Activated T-cell treated with anti-CD3 and anti-CD28 coated beads, Interleukin-2, amount 50 U/mL, for 72 hours (primary cell): ENCODE results near the gene IGLL5. TPM values are rescaled to one million over a fixed set of nuclear protein-coding genes. Genes with fewer than 3 reads are reported as not detected.

Source experiments
- ATAC-seq, 2 donors: fragments of 150-1000 bp; cut with Tn5 transposase; replicated peaks in 1 of 2; 2 replicates each; pipeline ENCODE4 v1.10.0; 2021; ENCODE audit warnings: moderate library complexity in 2 of 2, mild to moderate bottlenecking in 1 of 2
- DNase-seq, 2 donors: peaks; one replicate each; pipeline ENCODE4 v3.0.0; 2021 to 2022; ENCODE audit warnings: mixed read lengths in 1 of 2
- H3K27ac Mint-ChIP-seq: one replicate; pipeline ENCODE4 v1.8.0; 2022; ENCODE audit warnings: mild to moderate bottlenecking, moderate library complexity, mixed read lengths
- H3K27me3 Mint-ChIP-seq: one replicate; pipeline ENCODE4 v1.8.0; 2022; ENCODE audit warnings: low read depth, mixed read lengths
- H3K36me3 Mint-ChIP-seq, 2 donors: one replicate each; pipeline ENCODE4 v1.8.0; 2022; ENCODE audit warnings: mixed read lengths in 2 of 2, mild to moderate bottlenecking in 1 of 2; ENCODE audit not compliant: insufficient read depth in 2 of 2
- H3K4me1 Mint-ChIP-seq: one replicate; pipeline ENCODE4 v1.8.0; 2022; ENCODE audit warnings: low read depth, mixed read lengths
- H3K4me3 Mint-ChIP-seq, 2 donors: one replicate each; pipeline ENCODE4 v1.8.0; 2022; ENCODE audit warnings: mild to moderate bottlenecking in 2 of 2, mixed read lengths in 2 of 2, moderate library complexity in 2 of 2
- H3K9me3 Mint-ChIP-seq, 2 donors: one replicate each; pipeline ENCODE4 v1.8.0; 2022; ENCODE audit warnings: mixed read lengths in 2 of 2
- total RNA-seq, 2 donors: library from RNA; stranded (reverse); gene quantifications; one replicate each; pipeline ENCODE4 v1.2.3, GENCODE V29; 2022

The IGLL5 gene
- total RNA-seq, 2 donors from 2014 or later = not detected

GRCh38 chr22:22883090-22883727 lies 4.4 kb upstream of the IGLL5 start:
- Mint-ChIP-seq H3K36me3 (no peaks in the 10 kb centered on the region), H3K27ac (no peak overlapping the region), H3K27me3 (peaks cover 18% of the 10 kb centered on the region), H3K4me1 (peaks cover 14% of the 10 kb centered on the region), H3K4me3 (no peak overlapping the region), H3K9me3 (no peaks in the 10 kb centered on the region)
- ATAC-seq (no peak), DNase-seq (no peak)

- DNase-seq (peak; percentile 72 to 74), ATAC-seq (peak; percentile 68 to 76)
- Mint-ChIP-seq H3K4me1 (peaks cover 14% of the 10 kb centered on the region), H3K9me3 (no peaks in the 10 kb centered on the region), H3K27ac (no peak overlapping the region), H3K36me3 (no peaks in the 10 kb centered on the region), H3K4me3 (no peak overlapping the region), H3K27me3 (peaks cover 28% of the 10 kb centered on the region)
Observed at GRCh38 chr22:22884010-22884887, 3.4 kb upstream of the IGLL5 start.

- Mint-ChIP-seq H3K27me3 (peaks cover 29% of the 10 kb centered on the region), H3K36me3 (no peaks in the 10 kb centered on the region), H3K9me3 (no peaks in the 10 kb centered on the region), H3K4me1 (peaks cover 14% of the 10 kb centered on the region), H3K27ac (no peak overlapping the region), H3K4me3 (no peak overlapping the region)
- ATAC-seq (peak; percentile 70 to 73), DNase-seq (peak; percentile 40 to 46)
Observed at GRCh38 chr22:22884888-22885840, 2.5 kb upstream of the IGLL5 start.

- ATAC-seq (no peak), DNase-seq (no peak)
- Mint-ChIP-seq H3K4me3 (no peak overlapping the region), H3K36me3 (no peaks in the 10 kb centered on the region), H3K27ac (no peak overlapping the region), H3K4me1 (peaks cover 14% of the 10 kb centered on the region), H3K9me3 (no peaks in the 10 kb centered on the region), H3K27me3 (peaks cover 39% of the 10 kb centered on the region)
Observed at GRCh38 chr22:22886546-22886945, 1.1 kb upstream of the IGLL5 start.

GRCh38 chr22:22888571-22889353 lies 1.1 kb downstream of the IGLL5 start:
- no peaks in the 10 kb centered on the region for H3K36me3 Mint-ChIP-seq
- DNase-seq (no peak), ATAC-seq (no peak)
- H3K27ac Mint-ChIP-seq = no peak overlapping the region
- H3K27me3 Mint-ChIP-seq = peaks cover 51% of the 10 kb centered on the region
- H3K9me3 Mint-ChIP-seq = no peaks in the 10 kb centered on the region
- H3K4me3 Mint-ChIP-seq = no peak overlapping the region
- peaks cover 12% of the 10 kb centered on the region for H3K4me1 Mint-ChIP-seq

- ATAC-seq (no peak), DNase-seq (no peak)
- Mint-ChIP-seq H3K36me3 (no peaks in the 10 kb centered on the region), H3K4me3 (no peak overlapping the region), H3K9me3 (no peaks in the 10 kb centered on the region), H3K27ac (no peak overlapping the region), H3K27me3 (peaks cover 51% of the 10 kb centered on the region), H3K4me1 (no peaks in the 10 kb centered on the region)
Observed at GRCh38 chr22:22890085-22890484, 2.5 kb downstream of the IGLL5 start.

GRCh38 chr22:22891139-22891621 lies 3.6 kb downstream of the IGLL5 start:
- Mint-ChIP-seq H3K36me3 (no peaks in the 10 kb centered on the region), H3K27me3 (peaks cover 49% of the 10 kb centered on the region), H3K27ac (no peak overlapping the region), H3K4me3 (no peak overlapping the region), H3K4me1 (no peaks in the 10 kb centered on the region), H3K9me3 (no peaks in the 10 kb centered on the region)
- no peak for ATAC-seq
- no peak for DNase-seq

GRCh38 chr22:22892096-22893052 lies 4.8 kb downstream of the IGLL5 start:
- no peaks in the 10 kb centered on the region for H3K36me3 Mint-ChIP-seq
- peaks cover 40% of the 10 kb centered on the region for H3K27me3 Mint-ChIP-seq
- no peak for DNase-seq
- ATAC-seq = no peak
- H3K9me3 Mint-ChIP-seq = no peaks in the 10 kb centered on the region
- no peak overlapping the region for H3K4me3 Mint-ChIP-seq
- no peaks in the 10 kb centered on the region for H3K4me1 Mint-ChIP-seq
- H3K27ac Mint-ChIP-seq = no peak overlapping the region

GRCh38 chr22:22893077-22893805 lies 5.6 kb downstream of the IGLL5 start:
- Mint-ChIP-seq H3K36me3 (no peaks in the 10 kb centered on the region), H3K4me3 (no peak overlapping the region), H3K27ac (no peak overlapping the region), H3K9me3 (no peaks in the 10 kb centered on the region), H3K27me3 (peaks cover 40% of the 10 kb centered on the region), H3K4me1 (no peaks in the 10 kb centered on the region)
- DNase-seq (no peak), ATAC-seq (no peak)

- no peak for ATAC-seq
- no peaks in the 10 kb centered on the region for H3K36me3 Mint-ChIP-seq
- H3K9me3 Mint-ChIP-seq = no peaks in the 10 kb centered on the region
- no peak for DNase-seq
- H3K27me3 Mint-ChIP-seq = peaks cover 32% of the 10 kb centered on the region
- H3K4me3 Mint-ChIP-seq = no peak overlapping the region
- H3K27ac Mint-ChIP-seq = no peak overlapping the region
- no peaks in the 10 kb centered on the region for H3K4me1 Mint-ChIP-seq
Observed at GRCh38 chr22:22893891-22894739, 6.5 kb downstream of the IGLL5 start.
